Measurements from ENCODE around the gene ANKS6. TPM values are rescaled to one million over a fixed set of nuclear protein-coding genes. Genes with fewer than 3 reads are reported as not detected.
"Not testable (repeated sequence)": the region's sequence is repeated elsewhere in the genome, so short reads cannot be mapped to it uniquely, and the experiment has no call there.

ANKS6 gene
- total RNA-seq, 1 donor from 2014 or later = 5.7 TPM

- ATAC-seq (peak; percentile 24), DNase-seq (ENCODE audit: low spot score) (no peak)
Observed at GRCh38 chr9:98708103-98708932, 88.0 kb downstream of the ANKS6 start.

- peak; percentile 81 for ATAC-seq
- no peak for DNase-seq (ENCODE audit: low spot score)
Observed at GRCh38 chr9:98707166-98708102, 88.9 kb downstream of the ANKS6 start.

- no peak for DNase-seq (ENCODE audit: low spot score)
- ATAC-seq = peak; percentile 28
Observed at GRCh38 chr9:98706651-98707165, 89.6 kb downstream of the ANKS6 start.

GRCh38 chr9:98702835-98703380, 93.4 kb downstream of the ANKS6 start:
- DNase-seq (ENCODE audit: low spot score) (no peak), ATAC-seq (no peak)

GRCh38 chr9:98702340-98702739, 94.0 kb downstream of the ANKS6 start:
- ATAC-seq (no peak), DNase-seq (ENCODE audit: low spot score) (no peak)

- DNase-seq (ENCODE audit: low spot score) (no peak), ATAC-seq (no peak)
Observed at GRCh38 chr9:98701576-98701975, 94.8 kb downstream of the ANKS6 start.

- ATAC-seq = no peak
- DNase-seq (ENCODE audit: low spot score) = no peak
Observed at GRCh38 chr9:98700801-98701200, 95.6 kb downstream of the ANKS6 start.

GRCh38 chr9:98698856-98699255, 97.5 kb downstream of the ANKS6 start:
- ATAC-seq (no peak), DNase-seq (ENCODE audit: low spot score) (no peak)

- no peak for ATAC-seq
Observed at GRCh38 chr9:98694943-98695342, 101.4 kb downstream of the ANKS6 start.

GRCh38 chr9:98692392-98692791, 104.0 kb downstream of the ANKS6 start:
- ATAC-seq (no peak), DNase-seq (ENCODE audit: low spot score) (no peak)

More at GRCh38 chr9:98694943-98695342, 101.4 kb downstream of the ANKS6 start:
- DNase-seq (ENCODE audit: low spot score) = no peak

GRCh38 chr9:98691890-98692289, 104.5 kb downstream of the ANKS6 start:
- ATAC-seq = no peak
- DNase-seq (ENCODE audit: low spot score) = no peak

GRCh38 chr9:98690686-98691085, 105.7 kb downstream of the ANKS6 start:
- DNase-seq (ENCODE audit: low spot score) = no peak
- ATAC-seq = no peak

- DNase-seq (ENCODE audit: low spot score) (no peak), ATAC-seq (no peak)
Observed at GRCh38 chr9:98688710-98689495, 107.5 kb downstream of the ANKS6 start.

GRCh38 chr9:98687911-98688310, 108.4 kb downstream of the ANKS6 start:
- ATAC-seq = no peak
- no peak for DNase-seq (ENCODE audit: low spot score)

GRCh38 chr9:98686961-98687855, 109.1 kb downstream of the ANKS6 start:
- ATAC-seq = no peak
- DNase-seq (ENCODE audit: low spot score) = no peak

GRCh38 chr9:98684816-98685215, 111.5 kb downstream of the ANKS6 start:
- ATAC-seq; DNase-seq (ENCODE audit: low spot score): not testable (repeated sequence)

All from left lobe of liver (tissue), 2 donors.